GM12891 (cell line): Measurements from ENCODE around the gene ZFP91.

Experiments
- POLR2A ChIP-seq: IDR thresholded peaks from 2 replicates; pipeline ENCODE4 v1.6.1; 2011; ENCODE audit warnings: low read depth, low read length, control low read depth
- POLR2AphosphoS5 ChIP-seq: IDR thresholded peaks from 2 replicates; pipeline ENCODE4 v1.6.1; 2011; ENCODE audit warnings: low read depth, low read length, control low read depth
- SPI1 ChIP-seq: IDR thresholded peaks from 2 replicates; pipeline ENCODE4 v1.6.1; 2011; ENCODE audit warnings: low read depth, low read length, control low read depth

DNA sequence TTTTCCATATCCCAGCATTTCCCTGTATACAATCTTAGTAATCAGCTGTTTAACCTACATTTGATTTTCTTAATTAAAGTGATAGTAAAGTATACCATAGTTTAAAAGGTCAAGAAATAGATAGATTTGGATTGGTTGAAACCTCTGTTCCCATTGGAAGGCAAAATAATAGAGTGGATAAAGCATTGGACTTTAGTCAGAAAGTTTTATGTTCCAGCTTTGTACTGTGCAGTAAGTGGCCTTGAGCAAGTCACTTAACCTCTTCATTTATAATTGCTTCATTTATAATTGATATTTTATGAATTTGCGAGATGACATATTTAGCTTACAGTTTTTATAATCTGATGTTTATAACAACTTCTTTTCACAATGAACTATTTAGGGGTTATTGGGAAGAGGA lies 3.6 kb downstream of the ZFP91 start:
- TF ChIP-seq POLR2AphosphoS5 (no peak), SPI1 (no peak), POLR2A (no peak)
